NCI-H1694 (cell line): ENCODE results near the gene ZNF804B.

Source experiments
- DNase-seq: peaks from one replicate; lab custom pipeline; 2025; lab: John Stamatoyannopoulos, UW

ZNF804B gene

DNA sequence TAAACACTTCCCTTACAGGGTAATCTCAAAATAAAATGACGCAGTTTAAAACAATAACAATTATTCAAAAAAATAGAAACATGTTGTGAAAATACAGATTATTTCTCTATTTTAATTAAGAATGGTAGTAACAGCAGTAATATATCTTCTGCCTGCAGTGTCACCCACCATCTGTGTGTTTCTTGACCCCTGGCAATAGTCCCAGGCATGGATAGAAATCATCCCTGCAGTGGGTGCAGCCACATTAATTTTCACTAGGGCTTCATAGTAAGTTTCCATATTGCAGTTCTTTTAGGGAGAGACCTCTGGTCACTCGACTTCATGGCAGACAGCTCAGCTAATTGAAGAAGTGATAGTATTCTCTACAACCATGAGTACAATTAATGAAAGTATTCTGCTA lies 506.1 kb downstream of the ZNF804B start:
- DNase-seq = no peak

DNA sequence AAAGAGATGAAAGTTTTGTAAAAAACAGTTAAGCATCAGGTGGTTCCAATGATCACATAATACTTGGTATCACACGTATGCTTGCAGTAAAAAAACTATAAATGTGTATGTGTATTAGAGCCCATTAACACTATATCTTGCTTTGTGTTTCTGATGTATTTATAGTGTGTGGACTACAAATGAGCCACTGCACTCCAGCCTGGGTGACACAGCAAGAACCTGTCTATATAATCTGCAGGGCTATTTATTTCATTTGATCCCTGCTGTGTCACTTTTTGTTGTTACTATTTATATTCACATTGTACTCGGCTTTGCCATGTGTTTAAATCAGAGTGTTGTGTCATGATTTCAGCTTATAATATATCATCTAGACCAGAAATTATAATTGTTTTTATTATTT lies 523.8 kb downstream of the ZNF804B start:
- no peak for DNase-seq

DNA sequence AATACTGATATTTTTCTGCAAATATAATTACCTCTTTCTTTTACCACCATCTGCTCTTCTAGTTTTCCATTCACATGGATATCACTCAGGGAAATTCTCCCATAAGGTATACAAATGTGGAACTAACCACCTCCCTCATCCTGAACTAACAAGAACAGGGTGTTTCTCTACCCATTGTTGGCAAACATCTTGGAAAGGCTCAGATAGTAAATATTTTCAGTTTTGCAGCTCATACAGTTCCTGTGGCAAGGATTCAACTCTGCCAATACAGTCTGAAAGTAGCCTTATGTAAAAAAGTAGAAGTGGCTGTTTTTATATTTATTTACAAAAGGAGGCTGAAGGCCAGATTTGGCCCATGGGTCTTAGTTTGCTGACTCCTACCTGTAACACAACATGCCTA lies 549.0 kb downstream of the ZNF804B start:
- no peak for DNase-seq

DNA sequence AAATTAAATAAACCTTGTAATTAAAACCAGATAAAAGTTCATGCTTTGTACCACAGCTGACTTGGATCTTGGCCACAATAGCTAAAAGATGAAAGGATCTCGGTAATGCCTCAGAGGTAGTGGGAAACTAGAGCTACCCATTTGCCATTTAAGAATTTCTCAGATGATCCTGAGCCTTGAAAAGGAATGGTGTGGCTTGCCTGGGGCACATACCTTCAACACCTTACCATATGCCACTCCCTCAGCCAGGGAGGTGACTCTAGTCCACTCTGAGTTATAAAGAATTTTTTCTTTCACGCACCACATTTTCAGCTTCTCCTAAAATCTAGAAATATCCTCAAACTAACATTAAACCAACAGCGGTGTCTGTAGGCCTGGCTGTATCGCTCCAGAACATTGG lies 552.4 kb downstream of the ZNF804B start:
- no peak for DNase-seq

DNA sequence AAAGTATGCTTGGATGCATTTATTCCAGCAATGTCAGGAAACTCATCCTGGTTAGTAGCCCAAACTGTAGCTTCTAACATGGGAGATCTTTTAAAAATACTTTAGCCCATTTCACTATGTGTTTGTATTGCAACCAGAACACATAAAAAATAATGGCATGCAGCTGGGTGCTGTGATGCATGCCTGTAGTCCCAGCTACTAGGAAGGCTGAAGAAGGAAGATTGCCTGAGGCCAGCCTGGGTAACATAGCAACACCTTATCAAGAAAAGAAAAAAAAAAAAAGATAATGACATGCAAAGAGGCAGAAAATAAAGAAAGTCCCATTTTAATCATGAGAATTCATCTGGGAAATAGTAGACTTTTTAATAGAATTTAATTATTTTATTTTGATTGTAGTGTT lies 553.1 kb downstream of the ZNF804B start:
- no peak for DNase-seq

DNA sequence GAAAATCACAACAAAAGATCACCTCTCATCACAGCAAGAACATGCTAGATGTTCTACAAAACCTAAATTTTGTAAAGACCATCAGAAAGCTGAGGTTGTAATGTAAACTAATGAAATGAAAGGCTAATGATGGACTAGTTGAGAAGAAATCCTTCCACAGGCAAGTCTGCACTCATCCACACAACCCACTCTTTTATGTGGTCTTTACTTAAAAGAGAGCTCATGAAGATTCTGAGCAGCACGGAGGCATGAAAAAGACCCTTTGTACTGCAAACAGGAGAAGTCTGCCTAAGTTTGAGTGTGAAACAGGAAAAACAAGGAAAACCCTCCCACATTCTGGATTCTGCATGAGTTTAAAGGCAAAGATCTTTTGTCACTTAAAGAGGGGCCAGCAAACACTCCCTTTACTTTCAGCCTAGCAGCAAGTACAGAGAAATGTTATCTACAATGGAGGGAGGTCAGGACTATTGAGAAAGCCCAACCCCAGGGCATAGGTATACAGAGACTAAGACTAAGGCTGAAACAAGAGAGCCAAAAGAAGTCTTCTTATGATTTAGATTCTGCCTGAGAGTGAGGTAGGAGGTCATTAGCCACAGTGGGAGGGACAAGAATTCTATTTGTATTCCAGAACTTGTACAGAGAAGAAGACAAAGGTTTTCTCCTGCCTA lies 557.2 kb downstream of the ZNF804B start:
- DNase-seq = no peak

DNA sequence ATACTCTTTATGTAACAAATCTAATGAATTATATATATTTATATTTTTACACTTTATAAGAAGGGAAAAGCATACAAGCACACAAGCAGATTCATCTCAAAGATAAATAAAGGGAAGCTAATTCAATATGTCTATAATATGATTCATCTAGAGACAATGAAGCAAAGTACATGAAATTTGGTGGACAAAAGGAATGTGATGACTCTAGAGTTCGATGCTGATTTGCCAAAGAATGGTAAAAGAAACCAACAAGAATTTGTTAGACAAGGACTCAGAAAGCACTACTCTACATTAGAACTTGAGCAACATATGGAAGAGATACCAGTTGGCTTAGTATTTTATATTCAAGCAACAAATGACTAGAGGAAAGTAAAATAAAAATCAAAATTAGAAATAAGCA lies 572.5 kb downstream of the ZNF804B start:
- DNase-seq = no peak

GRCh38 chr7:89334797-89335196 lies 575.3 kb downstream of the ZNF804B start:
- no peak for DNase-seq

- no peak for DNase-seq
These were observed 576.0 kb downstream of the ZNF804B start for GRCh38 chr7:89335490-89335889.

- no peak for DNase-seq
These were observed 576.6 kb downstream of the ZNF804B start for GRCh38 chr7:89336121-89336520.

GRCh38 chr7:89339748-89340147 lies 580.2 kb downstream of the ZNF804B start:
- DNase-seq = no peak

GRCh38 chr7:89357121-89357520 lies 597.6 kb downstream of the ZNF804B start:
- DNase-seq = no peak

GRCh38 chr7:89377219-89377618 lies 617.7 kb downstream of the ZNF804B start:
- DNase-seq = no peak

DNA sequence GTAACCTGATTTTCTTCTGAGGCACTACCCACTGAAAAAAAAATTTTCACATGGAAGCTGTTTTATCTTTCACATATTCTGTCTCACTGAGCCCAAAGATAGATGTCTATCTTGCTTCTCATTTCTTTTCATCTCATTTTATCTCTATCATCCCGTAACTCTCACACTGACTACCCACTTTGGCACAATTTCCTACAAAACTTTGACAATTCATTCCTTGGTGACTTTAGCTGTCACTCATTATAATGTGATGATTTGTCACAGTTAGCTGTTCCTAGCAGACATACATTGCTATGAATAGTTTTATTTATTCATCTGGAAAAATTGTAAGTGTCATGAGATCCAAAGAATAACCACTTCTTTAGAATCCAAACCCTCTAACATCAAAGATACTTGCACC lies 625.9 kb downstream of the ZNF804B start:
- DNase-seq = no peak
